Stimulated activated naive B cell treated with anti-CD40 and anti-IgM and Interleukin-4, amounts not matched to agents 10 μg/mL and 1 μg/mL and 100 μg/mL, for 72 hours (primary cell): ENCODE results near the gene GPC3.
"Not testable (repeated sequence)": the region's sequence is repeated elsewhere in the genome, so short reads cannot be mapped to it uniquely, and the experiment has no call there.

ENCODE experiments used
- ATAC-seq, 2 donors: fragments of 150-1000 bp; cut with Tn5 transposase; replicated peaks; 2 replicates each; pipeline ENCODE4 v1.10.0; 2021; ENCODE audit warnings: moderate library complexity in 1 of 2
- DNase-seq: peaks from one replicate; pipeline ENCODE4 v3.0.0; 2021
- H3K27ac Mint-ChIP-seq: one replicate; pipeline ENCODE4 v1.8.0; 2022; ENCODE audit warnings: mild to moderate bottlenecking, mixed read lengths
- H3K27me3 Mint-ChIP-seq, 2 donors: one replicate each; pipeline ENCODE4 v1.8.0; 2022; ENCODE audit warnings: mixed read lengths in 2 of 2
- H3K36me3 Mint-ChIP-seq, 2 donors: one replicate each; pipeline ENCODE4 v1.8.0; 2022; ENCODE audit warnings: mixed read lengths in 2 of 2, mild to moderate bottlenecking in 1 of 2
- H3K4me1 Mint-ChIP-seq, 2 donors: one replicate each; pipeline ENCODE4 v1.8.0; 2022; ENCODE audit warnings: mixed read lengths in 2 of 2, mild to moderate bottlenecking in 1 of 2
- H3K4me3 Mint-ChIP-seq, 2 donors: one replicate each; pipeline ENCODE4 v1.8.0; 2022; ENCODE audit warnings: mild to moderate bottlenecking in 2 of 2, mixed read lengths in 2 of 2, moderate library complexity in 1 of 2
- H3K9me3 Mint-ChIP-seq, 2 donors: one replicate each; pipeline ENCODE4 v1.8.0; 2022; ENCODE audit warnings: mixed read lengths in 2 of 2, mild to moderate bottlenecking in 1 of 2

Gene GPC3

DNA sequence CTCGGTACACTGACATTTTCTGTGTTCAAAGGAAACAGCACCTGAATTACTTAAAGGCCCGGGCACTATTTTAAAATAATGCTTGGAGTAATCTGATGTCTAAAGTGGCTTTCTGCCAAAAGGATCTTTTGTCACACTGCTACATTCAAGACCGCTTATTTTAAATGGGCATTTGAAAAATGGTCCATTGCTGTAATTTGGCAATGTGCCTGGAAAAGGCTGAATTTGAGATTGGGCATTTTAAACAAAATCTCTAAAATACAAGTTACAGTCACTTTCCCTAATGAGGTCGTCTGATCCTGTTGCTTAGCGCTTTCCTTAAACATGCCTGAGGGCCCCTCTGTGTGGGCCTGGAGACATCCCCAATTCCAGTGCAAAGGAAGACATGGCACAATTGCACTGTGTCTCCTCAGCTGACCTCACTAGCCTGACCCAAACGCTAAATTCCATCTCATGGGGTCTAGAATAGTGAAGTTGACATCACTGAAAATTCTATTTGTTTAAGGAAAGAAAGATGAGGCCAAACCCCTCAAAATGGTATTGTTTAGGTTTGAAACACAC lies 214.2 kb downstream of the GPC3 start:
- ATAC-seq (no peak), DNase-seq (no peak)
- no peak overlapping the region for H3K4me3 Mint-ChIP-seq
- no peaks in the 10 kb centered on the region for H3K36me3 Mint-ChIP-seq
- no peaks in the 10 kb centered on the region for H3K4me1 Mint-ChIP-seq
- no peak overlapping the region for H3K27ac Mint-ChIP-seq
- H3K27me3 Mint-ChIP-seq: peaks cover 0 to 8% of the 10 kb centered on the region in 2 donors
- no peaks in the 10 kb centered on the region for H3K9me3 Mint-ChIP-seq

DNA sequence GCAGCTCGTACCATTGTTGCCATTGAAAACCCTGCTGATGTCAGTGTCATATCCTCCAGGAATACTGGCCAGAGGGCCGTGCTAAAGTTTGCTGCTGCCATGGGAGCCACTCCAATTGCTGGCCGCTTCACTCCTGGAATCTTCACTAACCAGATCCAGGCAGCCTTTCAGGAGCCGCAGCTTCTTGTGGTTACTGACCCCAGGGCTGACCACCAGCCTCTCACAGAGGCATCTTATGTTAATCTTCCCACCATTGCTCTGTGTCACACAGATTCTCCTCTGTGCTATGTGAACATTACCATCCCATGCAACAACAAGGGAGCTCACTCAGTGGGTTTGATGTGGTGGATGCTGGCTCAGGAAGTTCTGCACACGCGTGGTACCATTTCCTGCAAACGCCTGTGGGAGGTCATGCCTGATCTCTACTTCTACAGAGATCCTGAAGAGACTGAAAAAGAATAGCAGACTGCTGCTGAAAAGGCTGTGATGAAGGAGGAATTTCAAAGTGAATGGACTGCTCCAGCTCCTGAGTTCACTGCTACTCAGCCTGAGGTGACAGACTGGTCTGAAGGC lies 222.3 kb downstream of the GPC3 start:
- H3K4me3 Mint-ChIP-seq, H3K4me1 Mint-ChIP-seq, H3K27me3 Mint-ChIP-seq, H3K36me3 Mint-ChIP-seq, DNase-seq, H3K27ac Mint-ChIP-seq, H3K9me3 Mint-ChIP-seq, ATAC-seq: not testable (repeated sequence)

DNA sequence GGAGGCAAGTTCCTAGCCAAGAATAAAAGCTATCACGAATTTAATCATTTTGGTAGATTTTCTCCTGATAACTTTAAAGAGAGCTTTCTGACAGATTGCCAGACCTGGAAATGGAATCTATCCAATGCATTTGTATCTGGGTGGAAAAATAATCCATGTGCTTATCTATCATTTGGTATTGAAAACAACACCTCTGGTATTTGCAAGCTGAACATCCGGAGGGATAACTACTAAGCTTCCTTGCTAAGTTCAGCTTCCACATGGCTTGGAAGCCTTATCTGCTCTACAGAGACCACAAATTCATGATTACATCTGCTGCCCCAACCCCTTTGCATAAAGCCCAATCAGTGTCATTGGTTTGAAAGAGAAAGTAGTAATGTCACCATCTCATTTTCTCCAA lies 230.7 kb downstream of the GPC3 start:
- no peaks in the 10 kb centered on the region for H3K9me3 Mint-ChIP-seq
- DNase-seq: no peak
- H3K36me3 Mint-ChIP-seq: no peaks in the 10 kb centered on the region
- H3K27me3 Mint-ChIP-seq: peaks cover 0 to 12% of the 10 kb centered on the region in 2 donors
- H3K27ac Mint-ChIP-seq: no peak overlapping the region
- no peak for ATAC-seq
- H3K4me1 Mint-ChIP-seq: peaks cover 0 to 3% of the 10 kb centered on the region in 2 donors
- H3K4me3 Mint-ChIP-seq: no peak overlapping the region

DNA sequence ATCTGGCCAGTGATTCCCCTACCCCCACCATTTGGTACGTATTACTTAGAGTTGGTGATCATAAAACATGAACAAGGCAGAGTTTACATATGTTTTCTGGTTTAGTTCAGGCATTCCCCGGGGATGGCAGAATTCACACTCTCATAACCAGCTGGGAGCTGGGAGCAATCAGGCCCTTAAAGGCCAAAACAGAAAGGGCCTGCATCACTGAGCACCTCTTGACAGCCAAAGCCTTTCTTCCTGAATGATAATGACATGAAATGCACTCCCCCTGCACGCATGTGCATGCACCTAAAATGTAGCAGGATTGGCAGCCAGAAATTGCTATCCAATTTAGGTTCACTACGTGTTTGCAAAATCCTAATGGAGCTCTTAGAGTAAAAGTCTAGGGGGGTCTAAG lies 235.4 kb downstream of the GPC3 start:
- ATAC-seq (no peak), DNase-seq (no peak)
- no peaks in the 10 kb centered on the region for H3K9me3 Mint-ChIP-seq
- H3K36me3 Mint-ChIP-seq: no peaks in the 10 kb centered on the region
- no peak overlapping the region for H3K27ac Mint-ChIP-seq
- H3K27me3 Mint-ChIP-seq: peaks cover 0 to 17% of the 10 kb centered on the region in 2 donors
- peaks cover 3 to 8% of the 10 kb centered on the region in 2 donors for H3K4me1 Mint-ChIP-seq
- no peak overlapping the region for H3K4me3 Mint-ChIP-seq

DNA sequence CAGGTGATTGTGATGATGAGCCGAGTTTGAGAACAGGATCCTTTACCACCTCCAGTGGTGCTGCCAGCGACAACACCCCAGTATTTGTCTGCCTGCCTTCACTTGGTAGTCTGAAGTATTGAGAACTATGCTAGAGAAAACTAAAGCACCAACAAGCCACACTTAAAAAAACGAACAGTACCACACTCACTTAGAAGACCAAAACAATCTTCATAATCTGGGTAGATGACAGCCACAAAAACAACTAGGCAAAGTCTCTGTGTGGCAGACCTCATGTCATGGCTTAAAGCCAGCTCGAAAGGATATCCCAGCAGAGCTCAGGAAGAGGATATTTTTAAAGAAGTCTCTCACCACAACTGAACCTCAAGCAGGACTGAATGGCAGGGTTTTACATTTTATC lies 236.0 kb downstream of the GPC3 start:
- Mint-ChIP-seq H3K4me1 (peaks cover 3 to 8% of the 10 kb centered on the region in 2 donors), H3K27ac (no peak overlapping the region)
- DNase-seq: no peak

DNA sequence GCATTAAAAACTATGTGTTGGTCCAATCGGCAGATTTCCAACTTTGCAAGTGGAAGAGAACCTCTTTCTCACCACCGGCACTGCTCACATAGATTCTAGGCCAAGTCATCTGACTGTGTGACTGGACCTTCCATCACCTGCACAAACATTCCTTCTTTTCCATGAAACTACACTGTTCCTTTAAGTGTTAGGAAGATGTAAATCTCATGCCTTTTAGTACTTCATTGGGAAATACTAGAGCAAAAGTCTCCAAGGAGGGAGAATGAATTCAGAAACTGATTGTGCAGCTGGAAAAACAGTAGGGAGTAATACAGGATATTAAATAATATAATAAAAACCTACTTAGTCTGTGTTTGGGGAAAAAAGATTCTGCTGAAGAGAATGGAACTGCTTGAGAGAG lies 238.2 kb downstream of the GPC3 start:
- H3K9me3 Mint-ChIP-seq: no peaks in the 10 kb centered on the region
- H3K4me3 Mint-ChIP-seq: no peak overlapping the region
- no peak overlapping the region for H3K27ac Mint-ChIP-seq
- ATAC-seq (no peak), DNase-seq (no peak)
- no peaks in the 10 kb centered on the region for H3K36me3 Mint-ChIP-seq
- peaks cover 3 to 8% of the 10 kb centered on the region in 2 donors for H3K4me1 Mint-ChIP-seq
- H3K27me3 Mint-ChIP-seq: peaks cover 0 to 10% of the 10 kb centered on the region in 2 donors

More for the DNA sequence above, 236.0 kb downstream of the GPC3 start:
- Mint-ChIP-seq H3K4me3 (no peak overlapping the region), H3K36me3 (no peaks in the 10 kb centered on the region), H3K9me3 (no peaks in the 10 kb centered on the region), H3K27me3 (peaks cover 0 to 15% of the 10 kb centered on the region in 2 donors)
- ATAC-seq: no peak

DNA sequence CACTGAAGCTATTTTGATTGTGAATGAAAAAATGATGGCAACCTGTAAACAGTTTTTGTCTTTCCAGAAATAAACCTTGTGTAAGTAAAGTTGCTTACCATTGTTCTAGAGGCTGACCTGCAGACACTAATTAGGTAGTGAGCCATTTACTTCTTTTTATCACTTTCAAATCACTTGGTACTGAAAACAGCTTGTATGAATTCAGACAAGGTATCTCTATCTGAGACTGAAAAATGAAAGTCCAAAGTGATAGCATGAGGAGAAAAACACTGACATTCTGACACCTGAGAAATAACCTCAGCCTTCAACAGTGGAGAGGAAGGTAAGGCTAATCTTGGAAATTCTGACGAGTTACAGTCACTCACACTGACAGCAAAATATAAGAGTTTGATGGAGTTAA lies 238.8 kb downstream of the GPC3 start:
- no peak overlapping the region for H3K4me3 Mint-ChIP-seq
- H3K4me1 Mint-ChIP-seq: peaks cover 3 to 8% of the 10 kb centered on the region in 2 donors
- H3K9me3 Mint-ChIP-seq: no peaks in the 10 kb centered on the region
- no peak for ATAC-seq
- no peaks in the 10 kb centered on the region for H3K36me3 Mint-ChIP-seq
- H3K27me3 Mint-ChIP-seq: peaks cover 0 to 10% of the 10 kb centered on the region in 2 donors
- no peak overlapping the region for H3K27ac Mint-ChIP-seq
- no peak for DNase-seq

DNA sequence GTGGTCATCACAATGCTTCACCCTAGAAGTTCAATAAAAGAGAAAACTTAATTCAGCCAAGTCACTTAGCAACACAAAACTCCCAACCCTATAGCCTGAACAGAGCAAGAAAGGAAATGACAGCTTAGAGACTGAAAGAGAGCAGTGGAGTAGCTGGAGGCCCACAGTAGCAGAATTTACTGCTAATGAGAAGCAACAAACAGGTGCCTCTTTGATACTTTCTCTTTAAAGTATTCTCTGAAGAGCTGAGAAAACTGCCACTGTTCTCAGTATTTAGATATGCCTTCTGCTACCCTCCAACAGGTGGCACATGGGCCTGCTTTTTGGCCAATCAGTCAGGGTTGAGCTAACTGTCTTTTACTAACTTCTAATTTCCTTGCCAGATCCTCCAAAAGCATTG lies 240.0 kb downstream of the GPC3 start:
- Mint-ChIP-seq H3K4me1 (peaks cover 3 to 8% of the 10 kb centered on the region in 2 donors), H3K4me3 (no peak overlapping the region), H3K27ac (no peak overlapping the region), H3K9me3 (no peaks in the 10 kb centered on the region), H3K27me3 (peaks cover 0 to 10% of the 10 kb centered on the region in 2 donors), H3K36me3 (no peaks in the 10 kb centered on the region)
- ATAC-seq: peak; percentile 29 to 65
- DNase-seq: no peak

DNA sequence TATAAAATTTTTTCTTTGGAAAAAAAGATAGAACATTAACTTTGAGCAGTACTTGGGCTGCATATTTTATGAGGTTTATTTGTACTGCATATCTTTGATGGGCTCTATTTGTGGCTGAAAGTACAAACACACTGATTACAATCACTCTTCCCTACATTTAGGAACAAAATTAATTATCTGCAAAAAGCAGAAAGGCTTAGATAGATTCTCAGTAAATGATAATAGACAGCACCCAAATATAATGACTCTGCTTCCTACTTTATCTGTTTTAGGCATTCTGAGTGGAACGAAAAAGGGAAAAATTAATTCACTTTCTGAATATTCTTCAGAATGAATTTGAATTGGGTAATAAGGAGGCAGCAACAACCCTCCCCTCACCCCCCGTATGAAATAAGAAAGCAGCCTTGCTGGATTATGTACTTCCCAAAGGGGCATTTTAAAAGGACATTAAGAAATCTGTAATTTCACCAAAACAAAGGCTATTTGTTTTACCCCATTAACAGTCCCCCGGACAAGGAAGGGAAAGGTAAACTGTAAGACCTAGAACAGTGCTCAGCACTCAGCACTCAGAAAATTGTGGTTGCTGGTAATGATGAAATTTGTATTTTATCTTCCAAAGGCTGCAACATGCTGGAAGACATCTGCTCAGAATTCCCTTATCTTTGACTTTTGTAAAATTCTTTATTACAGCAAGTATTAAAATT lies 242.6 kb downstream of the GPC3 start:
- H3K27ac Mint-ChIP-seq: no peak overlapping the region

DNA sequence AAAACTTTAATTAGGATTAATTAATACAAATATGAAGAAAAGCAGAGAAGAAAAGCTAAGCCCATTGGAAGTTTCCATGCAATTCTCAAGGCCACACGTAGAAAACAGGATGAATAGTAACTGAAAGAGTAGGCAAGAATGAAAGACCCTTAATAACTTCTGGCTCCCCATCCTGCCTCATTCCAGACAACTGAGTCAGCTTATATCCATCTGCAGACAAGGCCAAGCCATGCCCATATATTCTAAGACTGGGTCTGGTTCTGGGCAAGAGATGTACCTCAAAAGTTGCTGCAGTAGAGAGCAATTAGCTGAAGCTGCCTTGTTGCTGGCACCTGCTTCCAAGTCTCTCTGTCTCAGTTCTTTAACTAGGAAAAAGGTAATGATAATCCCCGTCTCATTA lies 244.1 kb downstream of the GPC3 start:
- Mint-ChIP-seq H3K27me3 (peaks cover 0 to 4% of the 10 kb centered on the region in 2 donors), H3K27ac (no peak overlapping the region), H3K9me3 (no peaks in the 10 kb centered on the region), H3K36me3 (no peaks in the 10 kb centered on the region), H3K4me3 (no peak overlapping the region), H3K4me1 (no peaks in the 10 kb centered on the region)
- no peak for DNase-seq
- ATAC-seq: no peak

More for the DNA sequence above, 242.6 kb downstream of the GPC3 start:
- Mint-ChIP-seq H3K4me3 (no peak overlapping the region), H3K4me1 (no peaks in the 10 kb centered on the region), H3K27me3 (peaks cover 0 to 3% of the 10 kb centered on the region in 2 donors), H3K36me3 (no peaks in the 10 kb centered on the region), H3K9me3 (no peaks in the 10 kb centered on the region)
- DNase-seq: no peak
- ATAC-seq: no peak

DNA sequence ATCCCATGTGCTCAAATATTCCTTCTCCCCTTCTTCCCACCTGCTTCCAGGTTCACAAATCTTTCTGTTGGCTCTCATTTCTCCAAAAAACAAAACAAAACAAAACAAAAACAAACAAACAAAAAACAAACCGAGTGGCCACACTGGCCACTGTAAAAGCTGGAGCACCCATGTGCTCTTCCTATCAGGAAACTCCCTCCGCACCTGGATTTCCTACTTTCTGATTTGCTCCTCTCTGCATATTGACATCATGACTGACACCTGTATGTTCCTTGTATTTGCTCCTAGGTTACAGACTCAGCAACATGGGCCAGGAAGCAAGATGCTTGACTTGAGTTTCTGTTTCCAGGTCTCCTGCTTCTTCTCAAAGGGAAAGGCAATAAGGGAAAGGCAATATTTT lies 258.8 kb downstream of the GPC3 start:
- Mint-ChIP-seq H3K9me3 (no peaks in the 10 kb centered on the region), H3K4me3 (no peak overlapping the region)

DNA sequence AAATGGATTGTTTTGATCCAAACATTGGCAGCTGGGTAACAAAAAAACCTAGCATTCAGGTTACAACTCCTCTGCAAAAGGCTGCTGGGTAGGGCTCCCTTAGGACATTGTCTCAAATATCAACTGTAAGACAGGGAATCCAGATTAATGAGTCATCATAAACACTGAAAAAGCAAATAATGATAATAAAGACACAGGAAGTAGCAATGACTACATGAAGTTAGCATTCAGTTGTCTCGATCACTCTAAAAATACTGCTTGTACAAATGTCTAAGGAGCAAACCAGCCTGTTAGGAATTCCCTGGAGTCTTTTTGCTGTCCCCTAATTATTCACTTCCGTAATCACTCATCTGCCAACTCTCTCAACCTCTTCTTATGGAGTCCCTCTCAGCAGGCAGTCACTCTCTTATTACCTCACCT lies 259.2 kb downstream of the GPC3 start:
- DNase-seq: no peak
- Mint-ChIP-seq H3K36me3 (no peaks in the 10 kb centered on the region), H3K4me1 (no peaks in the 10 kb centered on the region), H3K27me3 (peaks cover 0 to 11% of the 10 kb centered on the region in 2 donors), H3K9me3 (no peaks in the 10 kb centered on the region), H3K4me3 (no peak overlapping the region), H3K27ac (no peak overlapping the region)
- no peak for ATAC-seq

More for the DNA sequence above, 258.8 kb downstream of the GPC3 start:
- no peak overlapping the region for H3K27ac Mint-ChIP-seq
- DNase-seq (no peak), ATAC-seq (no peak)
- H3K4me1 Mint-ChIP-seq: no peaks in the 10 kb centered on the region
- no peaks in the 10 kb centered on the region for H3K36me3 Mint-ChIP-seq
- peaks cover 0 to 14% of the 10 kb centered on the region in 2 donors for H3K27me3 Mint-ChIP-seq

DNA sequence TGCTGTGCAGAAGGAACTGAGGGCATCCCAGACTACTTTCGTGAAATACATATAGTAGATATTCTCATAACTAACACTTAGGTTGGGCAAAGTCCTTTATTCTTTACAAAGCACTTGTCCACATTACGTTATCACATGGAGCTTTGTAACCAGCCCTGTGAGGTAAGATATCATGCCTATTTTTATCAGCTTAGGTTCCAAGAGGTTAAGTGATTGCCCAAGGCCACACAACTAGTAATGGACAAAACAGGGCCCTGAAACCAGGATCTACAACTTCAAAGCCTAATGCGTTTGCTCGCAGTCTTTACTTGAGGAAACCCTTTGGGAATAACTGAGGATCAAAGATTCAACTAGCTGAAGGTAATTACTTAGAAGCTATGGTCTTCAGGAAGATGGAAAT lies 261.5 kb downstream of the GPC3 start:
- peaks cover 0 to 11% of the 10 kb centered on the region in 2 donors for H3K27me3 Mint-ChIP-seq
- no peak for ATAC-seq

DNA sequence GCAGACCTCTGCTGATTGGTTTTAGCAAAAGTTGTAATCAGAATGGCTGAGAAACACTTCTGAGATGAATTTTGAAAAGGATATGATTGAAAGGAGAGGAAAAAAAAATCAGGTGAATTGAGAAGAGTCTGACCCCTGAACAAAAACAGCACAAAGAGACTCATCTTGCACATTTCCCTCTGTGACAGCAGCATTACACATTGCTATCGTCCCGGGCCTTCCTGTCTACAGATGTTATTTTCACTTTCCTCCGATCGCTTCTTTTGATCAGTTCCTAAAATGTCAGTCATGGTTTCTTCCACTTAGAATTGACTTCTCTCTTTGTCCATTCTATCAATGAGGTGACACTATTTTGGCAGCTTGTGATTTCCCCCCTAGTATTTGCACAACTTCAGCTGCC lies 262.6 kb downstream of the GPC3 start:
- H3K4me1 Mint-ChIP-seq: no peaks in the 10 kb centered on the region
- H3K9me3 Mint-ChIP-seq: peaks cover 0 to 4% of the 10 kb centered on the region in 2 donors
- no peak for ATAC-seq
- DNase-seq: no peak
- H3K27me3 Mint-ChIP-seq: peaks cover 0 to 8% of the 10 kb centered on the region in 2 donors
- H3K36me3 Mint-ChIP-seq: no peaks in the 10 kb centered on the region
- no peak overlapping the region for H3K27ac Mint-ChIP-seq
- H3K4me3 Mint-ChIP-seq: no peak overlapping the region

More for the DNA sequence above, 261.5 kb downstream of the GPC3 start:
- H3K4me1 Mint-ChIP-seq: no peaks in the 10 kb centered on the region
- no peaks in the 10 kb centered on the region for H3K36me3 Mint-ChIP-seq
- peaks cover 0 to 4% of the 10 kb centered on the region in 2 donors for H3K9me3 Mint-ChIP-seq
- H3K4me3 Mint-ChIP-seq: no peak overlapping the region
- no peak overlapping the region for H3K27ac Mint-ChIP-seq
- no peak for DNase-seq

DNA sequence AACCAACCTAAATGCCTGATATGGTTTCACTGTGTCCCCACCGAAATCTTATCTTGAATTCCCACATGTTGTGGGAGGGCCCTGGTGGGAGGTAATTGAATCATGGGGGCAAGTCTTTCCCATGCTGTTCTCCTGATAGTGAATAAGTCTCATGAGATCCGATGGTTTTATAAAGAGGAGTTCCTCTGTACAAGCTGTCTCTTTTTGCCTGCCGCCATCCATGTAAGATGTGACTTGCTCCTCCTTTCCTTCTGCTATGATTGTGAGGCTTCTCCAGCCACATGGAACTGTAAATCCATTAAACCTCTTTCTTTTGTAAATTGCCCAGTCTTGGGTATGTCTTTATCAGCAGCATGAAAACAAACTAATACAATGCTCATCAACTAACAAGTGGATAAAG lies 265.1 kb downstream of the GPC3 start:
- not testable (repeated sequence) for H3K27ac Mint-ChIP-seq, H3K4me3 Mint-ChIP-seq, DNase-seq, H3K36me3 Mint-ChIP-seq, ATAC-seq, H3K9me3 Mint-ChIP-seq, H3K4me1 Mint-ChIP-seq
- peaks cover 0 to 10% of the 10 kb centered on the region in 2 donors for H3K27me3 Mint-ChIP-seq
